Effector memory CD8-positive, alpha-beta T cell (primary cell): Measurements from ENCODE around the gene CCDC184.

Experiments used
- ATAC-seq: fragments of 150-1000 bp; cut with Tn5 transposase; replicated peaks from 2 replicates; pipeline ENCODE4 v1.10.0; 2021; ENCODE audit warnings: mild to moderate bottlenecking, moderate library complexity
- DNase-seq, 3 experiments: peaks; one replicate each; pipeline ENCODE4 v3.0.0; 2021
- H3K27ac Mint-ChIP-seq, 2 donors: one replicate each; pipeline ENCODE4 v1.8.0; 2022; ENCODE audit warnings: mild to moderate bottlenecking in 2 of 2, mixed read lengths in 2 of 2, moderate library complexity in 2 of 2
- H3K27me3 Mint-ChIP-seq, 2 donors: one replicate each; pipeline ENCODE4 v1.8.0; 2022; ENCODE audit warnings: mixed read lengths in 2 of 2
- H3K36me3 Mint-ChIP-seq: one replicate; pipeline ENCODE4 v1.8.0; 2022; ENCODE audit warnings: mild to moderate bottlenecking, moderate library complexity, mixed read lengths; ENCODE audit not compliant: insufficient read depth
- H3K4me1 Mint-ChIP-seq, 2 donors: one replicate each; pipeline ENCODE4 v1.8.0; 2022; ENCODE audit warnings: low read depth in 2 of 2, mixed read lengths in 2 of 2
- H3K4me3 Mint-ChIP-seq, 2 donors: one replicate each; pipeline ENCODE4 v1.8.0; 2022; ENCODE audit warnings: mild to moderate bottlenecking in 2 of 2, mixed read lengths in 2 of 2, moderate library complexity in 2 of 2
- H3K9me3 Mint-ChIP-seq, 2 donors: one replicate each; pipeline ENCODE4 v1.8.0; 2022; ENCODE audit warnings: mixed read lengths in 2 of 2

Gene CCDC184

GRCh38 chr12:48184549-48184922 is 1.1 kb downstream of the CCDC184 start:
- H3K27ac Mint-ChIP-seq = peak overlapping the region in 1 of 2 donors; percentile 67
- H3K4me1 Mint-ChIP-seq = peaks cover 6 to 15% of the 10 kb centered on the region in 2 donors
- no peaks in the 10 kb centered on the region for H3K9me3 Mint-ChIP-seq
- peak overlapping the region; percentile 89 to 90 for H3K4me3 Mint-ChIP-seq
- peaks cover 13% of the 10 kb centered on the region for H3K36me3 Mint-ChIP-seq
- DNase-seq = no peak
- peaks cover 34 to 35% of the 10 kb centered on the region in 2 donors for H3K27me3 Mint-ChIP-seq
- no peak for ATAC-seq

GRCh38 chr12:48185181-48185919 is 1.9 kb downstream of the CCDC184 start:
- H3K4me3 Mint-ChIP-seq = peak overlapping the region; percentile 89 to 90
- H3K4me1 Mint-ChIP-seq = peaks cover 6 to 15% of the 10 kb centered on the region in 2 donors
- ATAC-seq = no peak
- peaks cover 37 to 41% of the 10 kb centered on the region in 2 donors for H3K27me3 Mint-ChIP-seq
- peak overlapping the region in 1 of 2 donors; percentile 14 for H3K27ac Mint-ChIP-seq
- no peak for DNase-seq
- H3K9me3 Mint-ChIP-seq = no peaks in the 10 kb centered on the region
- peaks cover 13% of the 10 kb centered on the region for H3K36me3 Mint-ChIP-seq

DNA sequence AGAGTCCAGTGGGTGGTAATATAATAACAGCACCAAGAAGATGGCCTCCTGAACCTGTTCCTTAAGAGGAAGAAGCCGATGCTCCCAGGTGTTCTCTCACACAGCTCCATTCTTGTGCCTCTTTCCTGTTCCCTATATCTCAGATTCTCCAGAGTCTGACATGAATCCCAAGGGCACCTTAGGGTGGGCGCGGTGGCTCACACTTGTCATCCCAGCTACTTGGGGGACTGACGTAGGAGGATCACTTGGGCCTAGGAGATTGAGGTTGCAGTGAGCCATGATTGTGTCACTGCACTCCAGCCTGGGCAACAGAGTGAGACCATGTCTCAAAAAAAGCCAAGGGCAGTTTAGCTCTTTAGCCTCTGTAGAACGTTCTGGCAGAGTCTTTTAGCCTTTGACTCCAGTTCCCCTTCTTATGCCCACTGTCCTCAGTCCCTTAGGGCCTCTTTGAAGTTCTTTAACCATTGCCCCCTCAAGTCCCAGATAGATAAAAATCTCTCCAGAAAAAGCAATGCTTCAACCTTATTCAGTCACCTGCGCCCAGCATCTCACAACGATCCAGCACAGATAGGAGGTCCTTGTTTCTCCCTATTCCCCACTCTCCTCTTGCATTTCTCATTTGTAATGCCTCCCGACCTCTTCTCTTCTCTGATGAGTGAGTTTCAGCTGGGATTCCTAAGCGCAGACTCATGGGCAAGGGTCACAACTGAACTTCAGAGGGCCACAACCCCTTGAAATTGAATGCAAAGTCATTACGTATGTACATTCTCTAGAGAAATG is 4.7 kb downstream of the CCDC184 start:
- Mint-ChIP-seq H3K27me3 (peaks cover 32 to 47% of the 10 kb centered on the region in 2 donors), H3K9me3 (no peaks in the 10 kb centered on the region), H3K4me1 (peaks cover 0 to 10% of the 10 kb centered on the region in 2 donors), H3K36me3 (peaks cover 10% of the 10 kb centered on the region), H3K27ac (no peak overlapping the region), H3K4me3 (no peak overlapping the region)
- no peak for ATAC-seq
- no peak for DNase-seq

- Mint-ChIP-seq H3K4me1 (peaks cover 0 to 2% of the 10 kb centered on the region in 2 donors), H3K36me3 (peaks cover 5% of the 10 kb centered on the region), H3K9me3 (no peaks in the 10 kb centered on the region), H3K27ac (no peak overlapping the region), H3K4me3 (no peak overlapping the region), H3K27me3 (peaks cover 40 to 50% of the 10 kb centered on the region in 2 donors)
- peak; percentile 69 to 80 (median 71) for DNase-seq
- peak; percentile 92 for ATAC-seq
Observed at GRCh38 chr12:48189331-48190125, 6.1 kb downstream of the CCDC184 start.

GRCh38 chr12:48191096-48191495 is 7.7 kb downstream of the CCDC184 start:
- ATAC-seq (no peak), DNase-seq (no peak)
- Mint-ChIP-seq H3K36me3 (no peaks in the 10 kb centered on the region), H3K27me3 (peaks cover 31 to 35% of the 10 kb centered on the region in 2 donors), H3K4me3 (no peak overlapping the region), H3K4me1 (no peaks in the 10 kb centered on the region), H3K9me3 (no peaks in the 10 kb centered on the region), H3K27ac (no peak overlapping the region)

DNA sequence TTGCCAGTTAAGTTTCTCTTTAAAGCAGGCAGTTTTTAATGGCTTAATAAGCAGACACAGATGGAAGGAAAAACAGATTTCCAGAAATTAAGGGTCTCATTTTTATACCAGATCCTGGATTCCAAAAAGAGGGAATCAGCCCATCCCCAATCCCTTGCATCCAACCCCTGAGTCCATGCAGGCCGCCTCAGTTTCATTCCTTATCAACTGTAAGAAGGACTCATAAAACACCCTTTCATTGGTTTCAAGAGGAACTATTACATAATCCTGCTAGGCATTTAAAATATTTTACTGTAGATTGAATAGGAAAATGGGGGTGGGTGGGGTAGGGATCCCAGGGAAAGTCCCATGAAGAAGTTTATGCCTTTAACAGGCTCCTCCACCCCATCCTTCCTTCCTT is 9.4 kb downstream of the CCDC184 start:
- Mint-ChIP-seq H3K9me3 (no peaks in the 10 kb centered on the region), H3K4me1 (peaks cover 2 to 5% of the 10 kb centered on the region in 2 donors), H3K36me3 (peaks cover 5% of the 10 kb centered on the region), H3K4me3 (no peak overlapping the region), H3K27me3 (peaks cover 30 to 33% of the 10 kb centered on the region in 2 donors), H3K27ac (no peak overlapping the region)
- ATAC-seq = no peak
- DNase-seq = no peak

DNA sequence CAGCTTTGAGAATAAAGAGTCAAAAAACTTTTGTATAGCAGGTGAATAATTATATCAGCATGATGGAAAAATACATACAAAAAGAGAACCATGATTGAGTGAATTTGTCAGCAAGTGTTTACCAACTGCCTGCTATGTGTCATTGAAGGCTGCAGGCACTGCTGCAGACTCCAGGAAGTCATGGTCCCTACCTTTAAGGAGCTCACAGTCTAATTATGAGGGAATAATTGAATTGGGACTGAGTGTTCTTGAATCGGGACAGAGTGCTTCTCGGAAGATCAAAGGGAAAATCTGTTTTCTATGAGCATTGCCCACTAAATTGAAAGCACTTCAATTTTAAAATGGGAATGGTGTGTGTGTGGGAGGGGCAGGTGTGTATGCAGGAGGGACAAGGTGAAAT is 10.2 kb downstream of the CCDC184 start:
- H3K4me3 Mint-ChIP-seq = no peak overlapping the region
- H3K9me3 Mint-ChIP-seq = no peaks in the 10 kb centered on the region
- peaks cover 11% of the 10 kb centered on the region for H3K36me3 Mint-ChIP-seq
- no peak for DNase-seq
- H3K4me1 Mint-ChIP-seq = peaks cover 2 to 5% of the 10 kb centered on the region in 2 donors
- ATAC-seq = no peak
- peaks cover 30 to 33% of the 10 kb centered on the region in 2 donors for H3K27me3 Mint-ChIP-seq
- no peak overlapping the region for H3K27ac Mint-ChIP-seq

GRCh38 chr12:48194799-48195201 is 11.4 kb downstream of the CCDC184 start:
- H3K27ac Mint-ChIP-seq = no peak overlapping the region
- no peak overlapping the region for H3K4me3 Mint-ChIP-seq
- ATAC-seq (no peak), DNase-seq (no peak)
- no peaks in the 10 kb centered on the region for H3K9me3 Mint-ChIP-seq
- H3K36me3 Mint-ChIP-seq = peaks cover 17% of the 10 kb centered on the region
- peaks cover 7 to 10% of the 10 kb centered on the region in 2 donors for H3K4me1 Mint-ChIP-seq
- peaks cover 30 to 32% of the 10 kb centered on the region in 2 donors for H3K27me3 Mint-ChIP-seq

GRCh38 chr12:48197549-48197970 is 14.1 kb downstream of the CCDC184 start:
- H3K4me3 Mint-ChIP-seq = peak overlapping the region; percentile 77 to 91
- DNase-seq (peak in 2 of 3 experiments; percentile 22 to 40), ATAC-seq (peak; percentile 54)
- H3K27ac Mint-ChIP-seq = peak overlapping the region; percentile 95 to 99
- peaks cover 21 to 29% of the 10 kb centered on the region in 2 donors for H3K4me1 Mint-ChIP-seq
- H3K36me3 Mint-ChIP-seq = peaks cover 17% of the 10 kb centered on the region
- H3K27me3 Mint-ChIP-seq = peaks cover 11 to 20% of the 10 kb centered on the region in 2 donors
- H3K9me3 Mint-ChIP-seq = peaks cover 3 to 14% of the 10 kb centered on the region in 2 donors

DNA sequence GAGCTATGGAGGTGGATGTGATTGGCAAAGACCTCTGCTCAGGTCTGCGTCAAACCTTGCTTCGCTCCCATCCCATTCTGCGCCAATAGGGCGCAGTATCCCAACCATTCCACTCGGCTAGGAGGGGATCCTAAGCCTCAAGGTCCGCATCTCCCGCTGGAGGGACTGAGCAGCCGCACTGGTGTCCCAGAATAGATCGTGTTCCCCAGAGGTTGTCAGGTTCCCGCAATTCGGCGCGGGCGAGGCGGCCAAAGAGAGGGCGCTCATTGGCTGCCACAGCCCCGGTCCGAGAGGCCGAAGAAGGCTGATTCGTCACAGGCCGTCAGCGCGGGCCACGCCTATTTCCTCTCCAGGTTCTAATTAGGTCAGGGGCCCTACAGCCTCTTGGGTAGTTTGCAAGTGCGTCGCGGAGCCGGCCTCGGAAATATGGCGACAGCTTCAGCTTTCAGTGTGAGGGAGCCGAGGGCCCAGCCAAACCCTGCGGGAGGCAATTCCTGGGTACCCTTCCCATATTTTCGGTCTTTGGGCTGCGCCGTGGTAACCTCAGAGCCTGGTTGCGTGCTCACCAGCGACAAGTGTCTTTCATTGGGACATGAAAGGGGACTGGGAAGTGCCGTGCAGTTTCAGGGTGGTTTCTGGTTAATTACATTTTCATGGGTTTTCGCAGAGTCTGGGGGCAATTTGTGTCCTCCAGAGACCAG is 14.7 kb downstream of the CCDC184 start:
- H3K36me3 Mint-ChIP-seq = peaks cover 19% of the 10 kb centered on the region
- ATAC-seq = peak; percentile 94
- peak overlapping the region; percentile 77 to 91 for H3K4me3 Mint-ChIP-seq
- peak; percentile 81 to 83 (median 82) for DNase-seq
- peaks cover 10 to 20% of the 10 kb centered on the region in 2 donors for H3K27me3 Mint-ChIP-seq
- peaks cover 3 to 20% of the 10 kb centered on the region in 2 donors for H3K9me3 Mint-ChIP-seq
- peaks cover 25 to 34% of the 10 kb centered on the region in 2 donors for H3K4me1 Mint-ChIP-seq
- H3K27ac Mint-ChIP-seq = peak overlapping the region; percentile 95 to 99

DNA sequence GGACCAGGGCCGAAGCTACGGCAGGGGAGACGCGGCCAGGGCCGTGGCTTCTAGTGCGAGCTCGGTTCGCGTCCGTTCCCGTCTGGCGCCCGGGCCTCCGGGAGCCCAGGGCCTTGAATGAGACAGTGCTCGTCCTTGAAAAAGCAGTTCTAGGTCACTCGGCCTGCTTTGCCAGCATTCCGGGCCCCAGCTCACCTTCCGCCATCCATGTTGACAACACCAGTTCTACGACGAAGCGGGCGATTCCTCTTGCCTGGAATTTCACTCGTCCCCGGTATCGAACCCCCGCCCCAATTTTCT is 15.2 kb downstream of the CCDC184 start:
- Mint-ChIP-seq H3K27ac (peak overlapping the region; percentile 95 to 99), H3K36me3 (peaks cover 19% of the 10 kb centered on the region), H3K9me3 (peaks cover 3 to 24% of the 10 kb centered on the region in 2 donors), H3K27me3 (peaks cover 6 to 16% of the 10 kb centered on the region in 2 donors), H3K4me3 (peak overlapping the region; percentile 77 to 91), H3K4me1 (peaks cover 25 to 34% of the 10 kb centered on the region in 2 donors)
- peak; percentile 19 for ATAC-seq
- DNase-seq = peak in 1 of 3 experiments; percentile 32

DNA sequence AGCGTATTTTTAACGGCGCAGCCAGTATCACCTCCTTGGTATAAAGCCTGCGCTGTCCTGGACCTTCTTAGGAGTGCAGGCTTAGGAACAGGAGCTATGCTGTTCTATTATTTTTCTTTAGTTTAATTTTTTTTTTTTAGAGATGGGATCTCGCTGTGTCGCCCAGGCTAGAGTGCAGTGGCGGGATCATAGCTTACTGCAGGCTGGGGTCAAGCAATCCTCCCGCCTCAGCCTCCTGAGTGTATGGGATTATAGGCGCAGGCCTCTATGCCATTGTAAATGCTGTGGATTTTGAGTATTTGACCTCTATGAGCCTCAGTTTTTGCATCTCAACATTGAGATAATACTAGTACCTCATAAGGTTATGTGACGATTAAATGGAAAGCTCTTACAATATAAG is 15.5 kb downstream of the CCDC184 start:
- ATAC-seq = no peak
- peak overlapping the region; percentile 77 to 91 for H3K4me3 Mint-ChIP-seq

More for the DNA sequence above, 15.5 kb downstream of the CCDC184 start:
- Mint-ChIP-seq H3K36me3 (peaks cover 19% of the 10 kb centered on the region), H3K4me1 (peaks cover 25 to 34% of the 10 kb centered on the region in 2 donors), H3K27me3 (peaks cover 2 to 12% of the 10 kb centered on the region in 2 donors), H3K27ac (peak overlapping the region; percentile 95 to 99), H3K9me3 (peaks cover 3 to 24% of the 10 kb centered on the region in 2 donors)
- no peak for DNase-seq
